AML-193 (cell line): ENCODE data around the gene ZNF708.
"Not testable (repeated sequence)": the region's sequence is repeated elsewhere in the genome, so short reads cannot be mapped to it uniquely, and the experiment has no call there.

Experiments used
- DNase-seq, 2 experiments: peaks; one replicate each; lab custom pipeline; 2025; lab: John Stamatoyannopoulos, UW

The ZNF708 gene

GRCh38 chr19:21328885-21329605 is at the start of gene ZNF708:
Gene ZNF708 (minus strand): TSS chr19:21329410. CDS start chr19:21329212, 198 bp downstream.
- DNase-seq = peak; percentile 89 to 90

GRCh38 chr19:21362291-21362690 is 33.1 kb upstream of the ZNF708 start:
- no peak for DNase-seq

GRCh38 chr19:21358768-21359451 is 29.7 kb upstream of the ZNF708 start, which contains the start of gene ZNF738:
Gene ZNF738 (plus strand): TSS chr19:21359000. CDS start chr19:21359141, 141 bp downstream.
- peak; percentile 95 for DNase-seq

- DNase-seq = no peak
These were observed 23.6 kb upstream of the ZNF708 start for GRCh38 chr19:21352830-21353229.

- DNase-seq = not testable (repeated sequence)
These were observed 15.6 kb upstream of the ZNF708 start for GRCh38 chr19:21344841-21345240.

GRCh38 chr19:21335721-21336120 is 6.5 kb upstream of the ZNF708 start:
- no peak for DNase-seq

GRCh38 chr19:21328406-21328805 is 804 bp downstream of the ZNF708 start:
- DNase-seq = peak in 1 of 2 experiments; percentile 10

- DNase-seq = no peak
These were observed 3.0 kb downstream of the ZNF708 start for GRCh38 chr19:21326169-21326568.

GRCh38 chr19:21323000-21323399 is 6.2 kb downstream of the ZNF708 start:
- DNase-seq = no peak

GRCh38 chr19:21322528-21322927 is 6.7 kb downstream of the ZNF708 start:
- DNase-seq = no peak

- DNase-seq = no peak
These were observed 7.2 kb downstream of the ZNF708 start for GRCh38 chr19:21321996-21322395.

- no peak for DNase-seq
These were observed 8.1 kb downstream of the ZNF708 start for GRCh38 chr19:21321134-21321533.

GRCh38 chr19:21317821-21318220 is 11.4 kb downstream of the ZNF708 start:
- DNase-seq = no peak

GRCh38 chr19:21314676-21315075 is 14.5 kb downstream of the ZNF708 start:
- DNase-seq = no peak

GRCh38 chr19:21312807-21313206 is 16.4 kb downstream of the ZNF708 start:
- DNase-seq = not testable (repeated sequence)

GRCh38 chr19:21308773-21309172 is 20.4 kb downstream of the ZNF708 start:
- peak; percentile 36 to 44 for DNase-seq

GRCh38 chr19:21306881-21307479 is 22.2 kb downstream of the ZNF708 start:
- DNase-seq = not testable (repeated sequence)

GRCh38 chr19:21293768-21294167 is 35.4 kb downstream of the ZNF708 start:
- not testable (repeated sequence) for DNase-seq

- DNase-seq = no peak
These were observed 59.4 kb downstream of the ZNF708 start for GRCh38 chr19:21269813-21270212.

- DNase-seq = no peak
These were observed 64.3 kb downstream of the ZNF708 start for GRCh38 chr19:21264891-21265290.

- DNase-seq = no peak
These were observed 64.8 kb downstream of the ZNF708 start for GRCh38 chr19:21264416-21264815.

- DNase-seq = not testable (repeated sequence)
These were observed 68.3 kb downstream of the ZNF708 start for GRCh38 chr19:21260848-21261381.
